Effector memory CD4-positive, alpha-beta T cell (primary cell): ENCODE measurements around the gene GGCX.

ENCODE experiments used
- DNase-seq, 3 donors: peaks; one replicate each; pipeline ENCODE4 v3.0.0-alpha.2; 2020
- H3K27ac ChIP-seq: 2 replicates; pipeline ENCODE4 v1.7.0; 2013; ENCODE audit warnings: mild to moderate bottlenecking, low read length, moderate library complexity; ENCODE audit not compliant: insufficient read depth, poor library complexity, severe bottlenecking
- H3K27me3 ChIP-seq: replicated peaks from 2 replicates; pipeline ENCODE4 v1.7.0; 2013; ENCODE audit warnings: mild to moderate bottlenecking, low read length; ENCODE audit not compliant: insufficient read depth, control insufficient read depth, poor library complexity, severe bottlenecking
- H3K36me3 ChIP-seq: 2 replicates; pipeline ENCODE4 v1.7.0; 2013; ENCODE audit warnings: mild to moderate bottlenecking, low read length, moderate library complexity; ENCODE audit not compliant: control insufficient read depth, insufficient read depth
- H3K4me1 ChIP-seq: 2 replicates; pipeline ENCODE4 v1.7.0; 2013; ENCODE audit warnings: low read length, mild to moderate bottlenecking; ENCODE audit not compliant: control insufficient read depth, insufficient read depth, poor library complexity, severe bottlenecking
- H3K4me3 ChIP-seq: 2 replicates; pipeline ENCODE4 v1.7.0; 2013; ENCODE audit warnings: low read length, low read depth, mild to moderate bottlenecking; ENCODE audit not compliant: insufficient read depth, poor library complexity, severe bottlenecking
- H3K9me3 ChIP-seq: 2 replicates; pipeline ENCODE4 v1.7.0; 2013; ENCODE audit warnings: mild to moderate bottlenecking, low read length, moderate library complexity; ENCODE audit not compliant: control insufficient read depth

The GGCX gene

GRCh38 chr2:85531589-85531988 is 29.7 kb downstream of the GGCX start:
- no peak overlapping the region for H3K4me3 ChIP-seq
- no peaks in the 10 kb centered on the region for H3K36me3 ChIP-seq
- no peaks in the 10 kb centered on the region for H3K4me1 ChIP-seq

GRCh38 chr2:85529809-85530208 is 31.5 kb downstream of the GGCX start:
- Histone ChIP-seq H3K27me3 (no peaks in the 10 kb centered on the region), H3K36me3 (no peaks in the 10 kb centered on the region), H3K4me3 (no peak overlapping the region), H3K27ac (no peak overlapping the region), H3K4me1 (no peaks in the 10 kb centered on the region), H3K9me3 (no peaks in the 10 kb centered on the region)
- DNase-seq = no peak

More at GRCh38 chr2:85531589-85531988, 29.7 kb downstream of the GGCX start:
- DNase-seq = no peak
- Histone ChIP-seq H3K27me3 (no peaks in the 10 kb centered on the region), H3K9me3 (no peaks in the 10 kb centered on the region), H3K27ac (no peak overlapping the region)

GRCh38 chr2:85528355-85528754 is 32.9 kb downstream of the GGCX start:
- no peak overlapping the region for H3K27ac ChIP-seq
- no peaks in the 10 kb centered on the region for H3K36me3 ChIP-seq
- H3K27me3 ChIP-seq = no peaks in the 10 kb centered on the region
- no peaks in the 10 kb centered on the region for H3K9me3 ChIP-seq
- H3K4me1 ChIP-seq = no peaks in the 10 kb centered on the region
- no peak for DNase-seq
- H3K4me3 ChIP-seq = no peak overlapping the region

GRCh38 chr2:85527787-85528186 is 33.5 kb downstream of the GGCX start:
- H3K9me3 ChIP-seq = no peaks in the 10 kb centered on the region
- no peaks in the 10 kb centered on the region for H3K4me1 ChIP-seq

GRCh38 chr2:85525567-85525966 is 35.7 kb downstream of the GGCX start:
- Histone ChIP-seq H3K9me3 (no peaks in the 10 kb centered on the region), H3K27ac (no peak overlapping the region), H3K27me3 (no peaks in the 10 kb centered on the region), H3K4me1 (no peaks in the 10 kb centered on the region), H3K36me3 (no peaks in the 10 kb centered on the region), H3K4me3 (no peak overlapping the region)
- no peak for DNase-seq

More at GRCh38 chr2:85527787-85528186, 33.5 kb downstream of the GGCX start:
- Histone ChIP-seq H3K27ac (no peak overlapping the region), H3K27me3 (no peaks in the 10 kb centered on the region), H3K4me3 (no peak overlapping the region), H3K36me3 (no peaks in the 10 kb centered on the region)
- DNase-seq = no peak

- no peak for DNase-seq
- H3K27ac ChIP-seq = no peak overlapping the region
Measured at GRCh38 chr2:85525029-85525428, 36.3 kb downstream of the GGCX start.

GRCh38 chr2:85524336-85524908 is 36.9 kb downstream of the GGCX start:
- Histone ChIP-seq H3K4me1 (no peaks in the 10 kb centered on the region), H3K4me3 (no peak overlapping the region), H3K9me3 (no peaks in the 10 kb centered on the region), H3K36me3 (no peaks in the 10 kb centered on the region), H3K27me3 (no peaks in the 10 kb centered on the region), H3K27ac (no peak overlapping the region)
- no peak for DNase-seq

More at GRCh38 chr2:85525029-85525428, 36.3 kb downstream of the GGCX start:
- H3K4me3 ChIP-seq = no peak overlapping the region
- no peaks in the 10 kb centered on the region for H3K36me3 ChIP-seq
- no peaks in the 10 kb centered on the region for H3K9me3 ChIP-seq
- H3K27me3 ChIP-seq = no peaks in the 10 kb centered on the region
- H3K4me1 ChIP-seq = no peaks in the 10 kb centered on the region

GRCh38 chr2:85523903-85524335 is 37.4 kb downstream of the GGCX start:
- no peaks in the 10 kb centered on the region for H3K36me3 ChIP-seq
- H3K27ac ChIP-seq = no peak overlapping the region
- H3K27me3 ChIP-seq = no peaks in the 10 kb centered on the region
- DNase-seq = no peak
- H3K9me3 ChIP-seq = no peaks in the 10 kb centered on the region
- H3K4me1 ChIP-seq = no peaks in the 10 kb centered on the region
- no peak overlapping the region for H3K4me3 ChIP-seq

GRCh38 chr2:85523062-85523902 is 38.0 kb downstream of the GGCX start:
- H3K27ac ChIP-seq = no peak overlapping the region
- no peaks in the 10 kb centered on the region for H3K36me3 ChIP-seq
- no peaks in the 10 kb centered on the region for H3K27me3 ChIP-seq
- H3K4me3 ChIP-seq = no peak overlapping the region
- H3K4me1 ChIP-seq = no peaks in the 10 kb centered on the region
- no peak for DNase-seq
- no peaks in the 10 kb centered on the region for H3K9me3 ChIP-seq

GRCh38 chr2:85522090-85522647 is 39.1 kb downstream of the GGCX start:
- H3K36me3 ChIP-seq = no peaks in the 10 kb centered on the region
- DNase-seq = no peak
- H3K27ac ChIP-seq = no peak overlapping the region

More at GRCh38 chr2:85522090-85522647, 39.1 kb downstream of the GGCX start:
- Histone ChIP-seq H3K9me3 (no peaks in the 10 kb centered on the region), H3K27me3 (no peaks in the 10 kb centered on the region), H3K4me1 (no peaks in the 10 kb centered on the region), H3K4me3 (no peak overlapping the region)
